ENCODE measurements around the gene SLC2A9. TPM values are rescaled to one million over a fixed set of nuclear protein-coding genes. Genes with fewer than 3 reads are reported as not detected.

Gene SLC2A9
- polyA plus RNA-seq, 1 donor from 2014 or later: not detected

DNA sequence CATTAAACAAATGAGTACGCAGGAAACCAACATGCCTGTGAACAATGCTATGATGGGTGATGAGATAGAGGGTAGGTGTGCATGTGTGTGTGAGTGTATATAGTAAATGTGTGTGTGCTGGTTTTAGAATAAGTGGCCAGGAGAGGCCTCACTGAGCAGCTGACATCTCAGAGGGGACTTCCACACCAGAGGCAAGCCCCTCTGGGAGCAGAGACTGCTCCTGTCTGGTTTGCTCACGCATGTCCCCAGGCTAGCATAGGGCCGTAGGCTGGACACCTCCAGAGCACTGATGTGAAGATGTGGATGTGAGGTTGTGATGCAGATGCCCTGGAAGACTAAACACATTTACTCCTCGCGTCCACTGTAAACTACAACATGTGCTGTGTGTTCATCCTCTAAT lies 135.3 kb downstream of the SLC2A9 start:
- no peaks in the 10 kb centered on the region for H3F3A ChIP-seq (ENCODE audit: insufficient read depth, low read length, poor library complexity, severe bottlenecking)
- H3K79me2 ChIP-seq (replicated peaks; ENCODE audit: insufficient read depth, low read length): no peaks in the 10 kb centered on the region
- no peaks in the 10 kb centered on the region for H3K9me2 ChIP-seq (ENCODE audit: insufficient read depth, low read length)
- H3K4me3 ChIP-seq (ENCODE audit: low read length): no peak overlapping the region
- H3K36me3 ChIP-seq (ENCODE audit: insufficient read depth, low read length): no peaks in the 10 kb centered on the region
- no peak overlapping the region for H2AFZ ChIP-seq (ENCODE audit: low read depth, low read length)
- no peaks in the 10 kb centered on the region for H4K20me1 ChIP-seq (ENCODE audit: insufficient read depth)
- no peak overlapping the region for H3K9ac ChIP-seq (ENCODE audit: low read length)
- H3K27me3 ChIP-seq (ENCODE audit: insufficient read depth, low read depth, low read length): no peaks in the 10 kb centered on the region
- H3K4me2 ChIP-seq (ENCODE audit: low read length): no peak overlapping the region
- TF ChIP-seq REST (IDR thresholded peaks at IDR 0.05; ENCODE audit: borderline replicate concordance) (no peak), POLR2AphosphoS5 (IDR thresholded peaks at IDR 0.05) (no peak), EZH2 (IDR thresholded peaks at IDR 0.05; ENCODE audit: borderline replicate concordance, insufficient read depth, low read length, poor library complexity, severe bottlenecking) (no peak), MXI1 (conservative IDR thresholded peaks at IDR 0.05; ENCODE audit: poor library complexity, severe bottlenecking) (no peak), TAF1 (IDR thresholded peaks at IDR 0.05; ENCODE audit: low read depth) (no peak), EP300 (conservative IDR thresholded peaks at IDR 0.05; ENCODE audit: poor library complexity, severe bottlenecking) (no peak), SMC3 (conservative IDR thresholded peaks at IDR 0.05; ENCODE audit: poor library complexity) (no peak), RAD21 (conservative IDR thresholded peaks at IDR 0.05) (no peak)
- TF ChIP-seq, protein P1, sequence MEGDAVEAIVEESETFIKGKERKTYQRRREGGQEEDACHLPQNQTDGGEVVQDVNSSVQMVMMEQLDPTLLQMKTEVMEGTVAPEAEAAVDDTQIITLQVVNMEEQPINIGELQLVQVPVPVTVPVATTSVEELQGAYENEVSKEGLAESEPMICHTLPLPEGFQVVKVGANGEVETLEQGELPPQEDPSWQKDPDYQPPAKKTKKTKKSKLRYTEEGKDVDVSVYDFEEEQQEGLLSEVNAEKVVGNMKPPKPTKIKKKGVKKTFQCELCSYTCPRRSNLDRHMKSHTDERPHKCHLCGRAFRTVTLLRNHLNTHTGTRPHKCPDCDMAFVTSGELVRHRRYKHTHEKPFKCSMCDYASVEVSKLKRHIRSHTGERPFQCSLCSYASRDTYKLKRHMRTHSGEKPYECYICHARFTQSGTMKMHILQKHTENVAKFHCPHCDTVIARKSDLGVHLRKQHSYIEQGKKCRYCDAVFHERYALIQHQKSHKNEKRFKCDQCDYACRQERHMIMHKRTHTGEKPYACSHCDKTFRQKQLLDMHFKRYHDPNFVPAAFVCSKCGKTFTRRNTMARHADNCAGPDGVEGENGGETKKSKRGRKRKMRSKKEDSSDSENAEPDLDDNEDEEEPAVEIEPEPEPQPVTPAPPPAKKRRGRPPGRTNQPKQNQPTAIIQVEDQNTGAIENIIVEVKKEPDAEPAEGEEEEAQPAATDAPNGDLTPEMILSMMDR (IDR thresholded peaks at IDR 0.05; ENCODE audit: poor library complexity, severe bottlenecking): no peak
- no peak overlapping the region for H3K27ac ChIP-seq (ENCODE audit: low read length)
- no peaks in the 10 kb centered on the region for H3K9me3 ChIP-seq (ENCODE audit: low read length)

DNA sequence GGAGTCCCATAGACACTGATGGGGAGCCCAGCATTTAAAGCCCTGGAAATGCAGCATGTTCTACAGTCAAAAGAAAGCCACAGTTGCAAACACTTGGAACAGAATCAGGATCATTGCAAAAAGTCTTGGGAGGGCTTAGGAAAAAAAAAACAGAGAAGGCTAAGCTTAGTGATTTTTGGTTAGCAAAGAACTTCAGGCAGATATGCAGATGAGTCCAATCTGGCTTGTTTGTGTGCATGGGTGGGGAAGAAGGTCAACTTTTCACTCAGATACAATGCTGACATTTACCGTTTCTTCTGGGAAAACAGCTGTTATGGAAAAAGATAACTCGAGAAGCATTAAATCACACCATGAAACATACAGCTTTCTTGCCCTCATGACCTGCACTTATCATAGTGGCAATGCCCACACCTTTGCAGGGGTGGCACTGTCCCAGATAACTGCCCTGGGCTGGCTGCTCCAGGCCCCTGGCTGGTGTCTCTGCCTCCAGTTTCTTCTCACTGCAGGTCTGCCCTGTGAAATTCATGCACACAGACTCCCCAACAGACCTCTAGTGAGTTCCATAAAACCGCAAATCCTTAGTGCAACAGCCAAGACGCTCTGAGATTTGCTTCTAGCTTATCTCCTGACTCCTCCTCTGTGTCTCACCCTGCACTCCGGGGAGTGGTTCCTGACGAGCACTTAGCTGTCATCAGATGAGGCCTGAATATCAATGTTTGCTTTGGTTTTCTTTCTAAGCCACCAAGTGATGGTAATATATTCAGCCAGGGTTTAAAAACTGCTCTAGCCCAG lies 140.7 kb downstream of the SLC2A9 start:
- TF ChIP-seq TAF1 (IDR thresholded peaks at IDR 0.05; ENCODE audit: low read depth): no peak
- TF ChIP-seq POLR2AphosphoS5 (IDR thresholded peaks at IDR 0.05): peak; percentile 19
- no peaks in the 10 kb centered on the region for H4K20me1 ChIP-seq (ENCODE audit: insufficient read depth)
- no peak overlapping the region for H3K9ac ChIP-seq (ENCODE audit: low read length)
- no peaks in the 10 kb centered on the region for H3K9me3 ChIP-seq (ENCODE audit: low read length)
- no peaks in the 10 kb centered on the region for H3K79me2 ChIP-seq (replicated peaks; ENCODE audit: insufficient read depth, low read length)
- H3K9me2 ChIP-seq (ENCODE audit: insufficient read depth, low read length): no peaks in the 10 kb centered on the region
- no peak overlapping the region for H2AFZ ChIP-seq (ENCODE audit: low read depth, low read length)
- no peak overlapping the region for H3K27ac ChIP-seq (ENCODE audit: low read length)
- H3K36me3 ChIP-seq (ENCODE audit: insufficient read depth, low read length): no peaks in the 10 kb centered on the region
- peak overlapping the region; percentile 14 for H3K4me2 ChIP-seq (ENCODE audit: low read length)
- H3F3A ChIP-seq (ENCODE audit: insufficient read depth, low read length, poor library complexity, severe bottlenecking): no peaks in the 10 kb centered on the region
- H3K27me3 ChIP-seq (ENCODE audit: insufficient read depth, low read depth, low read length): no peaks in the 10 kb centered on the region
- no peak overlapping the region for H3K4me3 ChIP-seq (ENCODE audit: low read length)
